ENCODE results near the gene MAST3.

DNA sequence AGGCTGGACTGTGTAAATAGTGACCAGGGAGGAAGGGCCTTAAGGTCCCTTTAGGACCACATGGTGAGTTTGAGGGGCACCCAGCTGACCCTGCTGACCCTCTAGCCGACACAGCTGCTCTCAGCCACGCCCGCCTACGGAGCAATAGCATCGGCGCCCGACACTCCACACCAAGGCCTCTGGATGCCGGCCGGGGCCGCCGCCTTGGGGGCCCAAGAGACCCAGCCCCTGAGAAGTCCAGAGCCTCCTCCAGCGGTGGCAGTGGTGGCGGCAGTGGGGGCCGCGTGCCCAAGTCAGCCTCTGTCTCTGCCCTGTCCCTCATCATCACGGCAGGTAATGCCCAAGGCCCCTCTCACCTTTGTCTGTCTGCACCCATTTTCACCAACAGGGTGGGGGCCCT, 46.8 kb downstream of the MAST3 start:
- TF ChIP-seq EP300 (IDR thresholded peaks at IDR 0.05; ENCODE audit: borderline replicate concordance) (no peak), TAF1 (IDR thresholded peaks at IDR 0.05; ENCODE audit: low read depth) (no peak), YY1 (IDR thresholded peaks at IDR 0.05; ENCODE audit: low read depth) (no peak), TCF12 (IDR thresholded peaks at IDR 0.05; ENCODE audit: low read depth) (no peak), RAD21 (IDR thresholded peaks at IDR 0.05; ENCODE audit: low read depth) (no peak), ZBTB7A (IDR thresholded peaks at IDR 0.05; ENCODE audit: low read depth) (no peak)
- TF ChIP-seq, protein P1, sequence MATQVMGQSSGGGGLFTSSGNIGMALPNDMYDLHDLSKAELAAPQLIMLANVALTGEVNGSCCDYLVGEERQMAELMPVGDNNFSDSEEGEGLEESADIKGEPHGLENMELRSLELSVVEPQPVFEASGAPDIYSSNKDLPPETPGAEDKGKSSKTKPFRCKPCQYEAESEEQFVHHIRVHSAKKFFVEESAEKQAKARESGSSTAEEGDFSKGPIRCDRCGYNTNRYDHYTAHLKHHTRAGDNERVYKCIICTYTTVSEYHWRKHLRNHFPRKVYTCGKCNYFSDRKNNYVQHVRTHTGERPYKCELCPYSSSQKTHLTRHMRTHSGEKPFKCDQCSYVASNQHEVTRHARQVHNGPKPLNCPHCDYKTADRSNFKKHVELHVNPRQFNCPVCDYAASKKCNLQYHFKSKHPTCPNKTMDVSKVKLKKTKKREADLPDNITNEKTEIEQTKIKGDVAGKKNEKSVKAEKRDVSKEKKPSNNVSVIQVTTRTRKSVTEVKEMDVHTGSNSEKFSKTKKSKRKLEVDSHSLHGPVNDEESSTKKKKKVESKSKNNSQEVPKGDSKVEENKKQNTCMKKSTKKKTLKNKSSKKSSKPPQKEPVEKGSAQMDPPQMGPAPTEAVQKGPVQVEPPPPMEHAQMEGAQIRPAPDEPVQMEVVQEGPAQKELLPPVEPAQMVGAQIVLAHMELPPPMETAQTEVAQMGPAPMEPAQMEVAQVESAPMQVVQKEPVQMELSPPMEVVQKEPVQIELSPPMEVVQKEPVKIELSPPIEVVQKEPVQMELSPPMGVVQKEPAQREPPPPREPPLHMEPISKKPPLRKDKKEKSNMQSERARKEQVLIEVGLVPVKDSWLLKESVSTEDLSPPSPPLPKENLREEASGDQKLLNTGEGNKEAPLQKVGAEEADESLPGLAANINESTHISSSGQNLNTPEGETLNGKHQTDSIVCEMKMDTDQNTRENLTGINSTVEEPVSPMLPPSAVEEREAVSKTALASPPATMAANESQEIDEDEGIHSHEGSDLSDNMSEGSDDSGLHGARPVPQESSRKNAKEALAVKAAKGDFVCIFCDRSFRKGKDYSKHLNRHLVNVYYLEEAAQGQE (IDR thresholded peaks at IDR 0.05; ENCODE audit: low read depth) = no peak
- TF ChIP-seq, protein P2, sequence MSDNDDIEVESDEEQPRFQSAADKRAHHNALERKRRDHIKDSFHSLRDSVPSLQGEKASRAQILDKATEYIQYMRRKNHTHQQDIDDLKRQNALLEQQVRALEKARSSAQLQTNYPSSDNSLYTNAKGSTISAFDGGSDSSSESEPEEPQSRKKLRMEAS (IDR thresholded peaks at IDR 0.05) = no peak
